ENCODE measurements around the gene RNF227.

Gene RNF227

DNA sequence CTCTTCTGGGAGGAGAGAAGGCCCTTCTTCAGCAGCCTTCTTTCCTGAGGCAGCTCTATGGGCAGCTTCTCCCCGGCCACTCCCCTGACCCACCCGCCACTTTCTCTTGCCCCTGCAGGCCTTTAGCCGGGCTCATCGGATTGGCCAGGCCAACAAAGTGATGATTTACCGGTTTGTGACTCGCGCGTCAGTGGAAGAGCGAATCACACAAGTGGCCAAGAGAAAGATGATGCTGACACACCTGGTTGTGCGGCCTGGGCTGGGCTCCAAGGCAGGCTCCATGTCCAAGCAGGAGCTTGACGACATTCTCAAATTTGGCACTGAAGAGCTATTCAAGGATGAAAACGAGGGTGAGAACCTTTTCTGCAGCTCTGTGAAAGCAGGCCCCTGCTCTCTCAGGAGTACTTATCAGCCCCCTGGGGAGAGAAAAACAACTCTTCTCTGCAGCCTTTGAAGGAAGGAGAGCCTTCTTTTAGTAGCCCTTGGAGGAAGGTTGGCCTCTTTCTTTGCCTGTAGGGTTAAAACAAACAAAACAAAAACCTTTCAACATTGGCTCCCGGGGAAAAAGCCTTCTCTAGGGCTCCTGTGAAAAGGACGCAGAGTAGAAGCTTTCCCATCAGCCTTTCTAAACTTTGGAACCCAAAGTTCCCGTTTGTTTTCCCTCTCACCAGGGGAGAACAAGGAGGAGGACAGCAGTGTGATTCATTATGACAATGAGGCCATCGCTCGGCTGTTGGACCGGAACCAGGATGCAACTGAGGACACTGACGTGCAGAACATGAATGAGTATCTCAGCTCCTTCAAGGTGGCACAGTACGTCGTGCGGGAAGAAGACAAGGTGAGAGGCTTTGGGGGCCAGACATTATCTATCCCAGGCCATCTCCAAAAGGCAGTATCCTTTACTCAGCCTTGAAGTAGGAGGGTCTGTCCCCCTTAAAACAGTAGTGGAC, 12.7 kb downstream of the RNF227 start:
- no peak overlapping the region for H3K27ac Mint-ChIP-seq
- TF ChIP-seq, protein P1, sequence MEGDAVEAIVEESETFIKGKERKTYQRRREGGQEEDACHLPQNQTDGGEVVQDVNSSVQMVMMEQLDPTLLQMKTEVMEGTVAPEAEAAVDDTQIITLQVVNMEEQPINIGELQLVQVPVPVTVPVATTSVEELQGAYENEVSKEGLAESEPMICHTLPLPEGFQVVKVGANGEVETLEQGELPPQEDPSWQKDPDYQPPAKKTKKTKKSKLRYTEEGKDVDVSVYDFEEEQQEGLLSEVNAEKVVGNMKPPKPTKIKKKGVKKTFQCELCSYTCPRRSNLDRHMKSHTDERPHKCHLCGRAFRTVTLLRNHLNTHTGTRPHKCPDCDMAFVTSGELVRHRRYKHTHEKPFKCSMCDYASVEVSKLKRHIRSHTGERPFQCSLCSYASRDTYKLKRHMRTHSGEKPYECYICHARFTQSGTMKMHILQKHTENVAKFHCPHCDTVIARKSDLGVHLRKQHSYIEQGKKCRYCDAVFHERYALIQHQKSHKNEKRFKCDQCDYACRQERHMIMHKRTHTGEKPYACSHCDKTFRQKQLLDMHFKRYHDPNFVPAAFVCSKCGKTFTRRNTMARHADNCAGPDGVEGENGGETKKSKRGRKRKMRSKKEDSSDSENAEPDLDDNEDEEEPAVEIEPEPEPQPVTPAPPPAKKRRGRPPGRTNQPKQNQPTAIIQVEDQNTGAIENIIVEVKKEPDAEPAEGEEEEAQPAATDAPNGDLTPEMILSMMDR (IDR thresholded peaks at IDR 0.05; ENCODE audit: unreplicated experiment in 3 of 3) = no peak
- H3K4me1 Mint-ChIP-seq = no peaks in the 10 kb centered on the region
- no peaks in the 10 kb centered on the region for H3K9me3 Mint-ChIP-seq
- H3K4me3 Mint-ChIP-seq = no peak overlapping the region
- H3K36me3 Mint-ChIP-seq (ENCODE audit: low read depth) = peaks cover 97% of the 10 kb centered on the region
- no peaks in the 10 kb centered on the region for H3K27me3 Mint-ChIP-seq (ENCODE audit: low read depth)

DNA sequence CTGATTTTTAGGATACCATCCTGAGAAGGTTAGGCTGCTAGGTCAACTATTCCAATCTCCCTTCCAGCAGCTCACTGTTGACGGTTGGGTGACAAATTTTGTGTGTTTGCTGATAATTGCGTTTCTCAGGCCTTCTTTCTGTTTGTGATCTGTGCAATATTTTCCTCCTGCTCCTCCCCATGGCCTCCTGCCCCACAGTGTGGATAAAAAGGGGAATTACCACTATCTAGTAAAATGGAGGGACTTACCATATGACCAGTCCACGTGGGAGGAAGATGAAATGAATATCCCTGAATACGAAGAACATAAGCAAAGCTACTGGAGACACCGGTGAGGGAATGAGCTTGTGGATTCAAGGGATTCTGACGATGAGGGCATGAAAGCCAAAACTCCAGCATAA, 18.3 kb downstream of the RNF227 start:
- Mint-ChIP-seq H3K4me1 (peaks cover 44% of the 10 kb centered on the region), H3K4me3 (no peak overlapping the region), H3K27me3 (ENCODE audit: low read depth) (no peaks in the 10 kb centered on the region), H3K27ac (peak overlapping the region; percentile 0 to 32 (median 20)), H3K36me3 (ENCODE audit: low read depth) (peaks cover 95% of the 10 kb centered on the region), H3K9me3 (no peaks in the 10 kb centered on the region)
- TF ChIP-seq, protein P1 (IDR thresholded peaks at IDR 0.05; ENCODE audit: unreplicated experiment in 3 of 3) = peak; percentile 45 to 64 (median 57)

DNA sequence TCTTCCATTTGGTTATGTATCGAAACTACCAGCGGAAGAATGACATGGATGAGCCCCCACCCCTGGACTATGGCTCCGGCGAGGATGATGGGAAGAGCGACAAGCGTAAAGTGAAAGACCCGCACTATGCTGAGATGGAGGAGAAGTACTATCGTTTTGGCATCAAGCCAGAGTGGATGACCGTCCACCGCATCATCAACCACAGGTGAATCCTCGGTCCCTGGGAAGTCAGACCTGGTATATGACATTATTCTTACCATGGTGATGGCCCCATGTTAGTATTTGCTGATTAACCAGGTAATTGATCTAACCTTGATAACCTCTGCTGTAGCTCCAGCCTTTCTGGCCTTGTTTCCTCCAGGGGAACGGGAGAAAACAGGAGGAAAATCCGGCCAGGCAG, 19.0 kb downstream of the RNF227 start:
- TF ChIP-seq, protein P1 (IDR thresholded peaks at IDR 0.05; ENCODE audit: unreplicated experiment in 3 of 3) = no peak
- H3K36me3 Mint-ChIP-seq (ENCODE audit: low read depth) = peaks cover 91% of the 10 kb centered on the region
- no peaks in the 10 kb centered on the region for H3K9me3 Mint-ChIP-seq
- H3K27ac Mint-ChIP-seq = peak overlapping the region in 1 of 3 experiments; percentile 41
- peaks cover 46% of the 10 kb centered on the region for H3K4me1 Mint-ChIP-seq
- H3K4me3 Mint-ChIP-seq = no peak overlapping the region
- no peaks in the 10 kb centered on the region for H3K27me3 Mint-ChIP-seq (ENCODE audit: low read depth)

DNA sequence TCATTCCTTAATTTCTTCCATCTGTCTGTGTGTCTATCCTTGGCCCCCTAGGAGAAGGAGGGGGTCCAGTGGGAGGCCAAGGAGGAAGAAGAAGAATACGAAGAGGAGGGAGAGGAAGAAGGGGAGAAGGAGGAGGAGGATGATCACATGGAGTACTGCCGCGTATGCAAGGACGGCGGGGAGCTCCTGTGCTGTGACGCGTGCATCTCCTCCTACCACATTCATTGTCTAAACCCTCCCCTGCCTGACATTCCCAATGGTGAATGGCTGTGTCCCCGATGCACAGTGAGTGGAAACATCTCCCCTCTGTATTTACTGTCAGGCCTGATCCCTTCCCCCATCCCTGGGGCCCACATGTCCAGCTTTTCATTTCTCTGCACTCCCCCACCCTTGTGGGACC, 21.2 kb downstream of the RNF227 start:
- H3K27ac Mint-ChIP-seq = peak overlapping the region in 2 of 3 experiments; percentile 2 to 17
- peak overlapping the region in 1 of 3 experiments; percentile 7 for H3K4me3 Mint-ChIP-seq
- TF ChIP-seq, protein P1 (IDR thresholded peaks at IDR 0.05; ENCODE audit: unreplicated experiment in 3 of 3) = no peak
- no peaks in the 10 kb centered on the region for H3K9me3 Mint-ChIP-seq
- peaks cover 50% of the 10 kb centered on the region for H3K4me1 Mint-ChIP-seq
- peaks cover 89% of the 10 kb centered on the region for H3K36me3 Mint-ChIP-seq (ENCODE audit: low read depth)
- no peaks in the 10 kb centered on the region for H3K27me3 Mint-ChIP-seq (ENCODE audit: low read depth)

DNA sequence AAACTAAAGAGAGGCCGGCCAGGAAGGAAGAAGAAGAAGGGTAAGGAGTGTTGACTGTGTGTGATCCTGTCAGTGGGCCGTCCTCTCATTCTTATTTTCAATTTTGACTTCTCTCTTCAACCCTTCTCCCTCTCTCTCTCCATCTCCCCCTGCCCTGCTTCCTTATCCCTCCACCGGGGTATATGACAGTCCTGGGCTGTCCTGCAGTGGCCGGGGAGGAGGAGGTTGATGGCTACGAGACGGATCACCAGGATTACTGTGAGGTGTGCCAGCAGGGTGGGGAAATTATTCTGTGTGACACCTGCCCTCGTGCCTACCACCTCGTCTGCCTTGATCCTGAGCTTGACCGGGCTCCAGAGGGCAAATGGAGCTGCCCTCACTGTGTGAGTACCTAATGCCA, 21.9 kb downstream of the RNF227 start:
- Mint-ChIP-seq H3K4me3 (peak overlapping the region in 1 of 3 experiments; percentile 7), H3K27ac (peak overlapping the region in 2 of 3 experiments; percentile 17 to 63), H3K9me3 (no peaks in the 10 kb centered on the region), H3K4me1 (peaks cover 50% of the 10 kb centered on the region), H3K36me3 (ENCODE audit: low read depth) (peaks cover 89% of the 10 kb centered on the region), H3K27me3 (ENCODE audit: low read depth) (no peaks in the 10 kb centered on the region)
- TF ChIP-seq, protein P1 (IDR thresholded peaks at IDR 0.05; ENCODE audit: unreplicated experiment in 3 of 3) = no peak
